Hematopoietic multipotent progenitor cell treated with erythropoietin and hydrocortisone succinate and interleukin-3 and kit ligand, for 4 days (in vitro differentiated cells): ENCODE data around the gene FAIM.
A peak's percentile ranks its signal among the peaks of the same experiment; 100 is the strongest.
"Not testable (repeated sequence)": the region's sequence is repeated elsewhere in the genome, so short reads cannot be mapped to it uniquely, and the experiment has no call there.

Experiments used
- DNase-seq: peaks from one replicate; pipeline ENCODE4 v3.0.0-alpha.2; 2015

FAIM gene

DNA sequence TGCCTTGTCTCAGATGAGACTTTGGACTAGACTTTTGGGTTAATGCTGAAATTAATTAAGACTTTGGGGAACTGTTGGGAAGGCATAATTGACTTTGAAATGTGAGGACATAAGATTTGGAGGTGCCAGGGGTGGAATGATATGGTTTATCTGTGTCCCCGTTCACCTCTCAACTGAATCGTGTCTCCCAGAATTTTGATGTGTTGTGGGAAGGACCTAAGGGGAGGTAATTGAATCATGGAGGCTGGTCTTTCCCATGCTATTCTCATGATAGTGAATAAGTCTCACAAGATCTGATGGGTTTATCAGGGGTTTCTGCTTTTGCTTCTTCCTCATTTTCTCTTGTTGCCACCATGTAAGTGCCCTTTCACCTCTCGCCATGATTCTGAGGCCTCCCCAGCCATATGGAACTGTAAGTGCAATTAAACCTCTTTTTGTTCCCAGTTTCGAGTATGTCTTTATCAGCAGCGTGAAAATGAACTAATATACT, 4.4 kb upstream of the FAIM start:
- DNase-seq = not testable (repeated sequence)

DNA sequence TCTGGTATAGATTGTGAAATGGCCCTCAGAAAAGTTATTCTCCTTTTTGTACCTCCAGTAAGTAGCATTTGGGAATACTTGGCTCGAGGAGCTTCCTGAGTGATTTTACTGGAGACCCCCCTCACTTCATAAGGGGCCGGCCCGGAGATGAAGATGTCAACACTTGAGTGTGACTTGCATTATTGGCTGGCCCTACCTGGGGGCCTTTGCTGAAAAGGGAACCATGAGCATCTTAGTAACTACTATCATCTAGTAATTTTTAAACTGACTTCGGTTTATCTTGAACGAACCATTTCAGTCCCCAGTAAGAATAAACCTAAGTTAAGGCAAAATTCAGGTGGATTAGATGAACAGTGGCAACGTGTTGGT, 1.3 kb downstream of the FAIM start:
- no peak for DNase-seq

DNA sequence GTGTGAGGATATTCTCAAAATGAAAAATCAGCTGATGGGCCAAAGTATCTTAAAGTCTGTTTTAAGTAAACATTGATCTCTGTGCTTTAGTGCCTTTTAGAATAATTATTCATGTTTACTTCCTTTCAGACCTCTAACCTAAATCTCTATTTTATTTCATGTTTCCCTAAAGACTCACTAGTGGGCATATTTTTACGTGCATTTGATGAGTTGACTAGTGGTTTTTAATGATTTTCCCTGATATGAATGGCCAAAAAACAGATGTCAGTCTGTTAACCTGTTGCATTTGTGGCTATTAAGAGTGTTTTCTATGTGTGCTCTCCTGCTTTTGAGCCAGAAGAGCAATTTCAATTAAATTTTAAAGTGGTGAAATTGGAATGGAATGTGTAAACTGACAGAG, 6.9 kb downstream of the FAIM start:
- no peak for DNase-seq

DNA sequence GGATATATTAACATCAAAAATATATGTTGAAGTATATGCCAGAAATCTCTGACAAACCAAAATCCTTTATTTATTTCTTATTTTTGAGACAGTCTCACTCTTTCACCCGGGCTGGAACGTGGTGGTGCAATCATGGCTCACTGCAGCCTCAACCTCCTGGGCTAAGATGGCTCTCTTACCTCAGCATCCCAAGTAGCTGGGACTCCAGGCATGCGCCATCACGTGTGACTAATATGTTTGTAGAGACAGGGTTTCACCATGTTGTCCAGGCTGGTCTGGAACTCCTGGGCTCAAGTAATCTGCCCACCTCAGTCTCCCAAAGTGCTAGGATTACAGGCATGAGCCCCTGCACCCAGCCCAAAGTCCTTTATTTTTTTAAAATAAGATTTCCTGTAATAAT, 11.9 kb downstream of the FAIM start:
- no peak for DNase-seq

DNA sequence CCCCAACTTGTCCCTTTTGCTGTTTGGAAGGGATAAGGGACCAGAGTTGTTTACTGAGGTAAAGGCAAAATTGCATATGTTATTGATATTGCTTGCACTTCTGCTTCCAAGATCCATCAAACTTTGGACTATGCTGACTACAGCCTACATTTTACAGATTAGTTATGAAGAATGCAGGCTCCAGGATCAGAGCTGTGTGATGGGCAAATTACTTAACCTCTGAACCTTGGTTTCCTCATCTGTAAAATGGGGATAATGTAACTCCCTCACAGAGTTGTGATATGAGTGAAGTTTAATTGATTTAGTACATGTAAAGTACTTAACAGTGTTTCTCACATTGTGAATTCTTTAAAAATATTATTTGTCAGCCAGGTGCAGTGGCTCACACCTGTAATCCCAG, 15.9 kb downstream of the FAIM start:
- no peak for DNase-seq

DNA sequence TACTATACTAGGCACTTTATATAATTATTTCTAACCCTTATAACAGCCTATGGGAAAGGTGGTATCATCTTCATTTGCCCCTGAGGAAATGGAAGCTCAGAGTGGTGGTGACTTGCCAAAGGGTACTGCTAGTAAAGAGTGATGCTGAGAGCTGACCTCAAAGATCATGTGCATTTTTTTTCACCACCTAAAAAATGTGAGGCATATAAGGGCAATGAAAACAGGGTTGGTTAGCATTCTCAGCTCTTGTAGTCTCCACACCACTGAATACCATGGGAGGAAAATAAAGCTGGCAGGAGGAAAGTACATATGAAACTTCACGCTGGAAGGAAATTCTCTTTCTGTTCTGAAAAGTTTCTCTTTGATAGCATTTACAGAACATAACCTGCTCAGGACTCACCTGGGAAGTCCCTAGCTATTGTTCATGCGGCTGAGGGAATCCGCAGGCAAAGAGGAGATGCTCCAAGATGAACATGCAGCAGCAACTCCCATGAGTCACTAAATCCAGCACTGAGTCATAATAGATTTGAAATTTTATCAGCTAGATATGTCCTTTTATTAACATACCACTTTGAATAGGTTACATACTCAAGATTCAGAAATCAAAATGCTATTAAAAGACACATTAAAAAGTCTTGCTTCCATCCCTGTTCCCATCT, 17.3 kb downstream of the FAIM start:
- DNase-seq = no peak

DNA sequence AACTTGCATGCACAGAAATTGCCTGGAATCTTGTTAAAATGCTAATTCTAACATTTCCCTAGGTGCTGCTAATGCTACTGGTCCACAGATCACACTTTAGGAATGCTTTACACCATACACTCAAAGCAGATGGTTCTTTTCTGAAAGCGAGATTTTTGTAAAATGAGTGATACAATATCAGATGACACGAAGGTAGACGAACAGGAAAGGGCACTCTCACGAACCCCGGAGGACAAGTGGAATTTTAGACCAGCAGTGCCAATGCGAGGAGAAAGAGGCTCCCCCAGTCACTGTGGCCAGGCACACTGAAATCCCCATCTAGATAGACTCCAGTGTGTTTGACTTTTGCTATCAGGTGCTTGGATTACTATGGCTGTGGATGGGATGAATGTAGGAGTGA, 21.0 kb downstream of the FAIM start:
- DNase-seq = no peak

DNA sequence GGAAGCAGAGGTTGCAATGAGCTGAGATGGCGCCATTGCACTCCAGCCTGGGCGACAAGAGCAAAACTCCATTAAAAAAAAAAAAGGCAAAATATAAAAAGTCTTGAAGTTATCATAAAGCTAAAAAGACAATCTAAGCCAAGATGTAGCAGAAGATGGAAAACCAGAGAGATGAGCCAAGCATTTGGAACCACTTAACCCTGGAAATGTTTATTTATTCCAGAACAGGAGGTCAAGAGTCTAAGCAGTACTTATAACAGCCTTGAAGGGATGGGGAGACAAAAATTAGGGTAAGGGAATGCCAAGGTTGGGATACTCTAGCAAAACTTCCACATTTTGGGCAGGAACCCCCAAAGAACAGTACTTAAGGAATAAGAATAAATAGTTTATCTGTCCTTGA, 30.1 kb downstream of the FAIM start:
- DNase-seq = no peak

DNA sequence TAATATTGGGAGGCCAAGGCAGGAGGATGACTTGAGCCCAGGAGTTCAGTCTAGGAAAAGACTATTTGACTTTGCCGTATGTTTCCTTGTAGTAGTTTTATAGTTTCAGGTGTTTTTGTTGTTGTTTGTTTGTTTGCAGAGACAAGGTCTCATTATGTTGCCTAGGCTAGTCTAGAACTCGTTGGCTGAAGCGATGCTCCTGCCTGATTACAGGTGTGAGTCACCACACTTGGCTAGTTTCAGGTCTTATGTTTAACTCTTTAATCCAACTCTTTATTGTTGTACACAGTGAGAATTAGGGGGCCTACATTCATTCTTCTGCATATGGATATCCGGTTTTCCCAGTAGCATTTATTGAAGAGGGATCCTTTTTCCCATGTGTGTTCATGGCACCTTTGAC, 32.0 kb downstream of the FAIM start:
- DNase-seq = no peak

DNA sequence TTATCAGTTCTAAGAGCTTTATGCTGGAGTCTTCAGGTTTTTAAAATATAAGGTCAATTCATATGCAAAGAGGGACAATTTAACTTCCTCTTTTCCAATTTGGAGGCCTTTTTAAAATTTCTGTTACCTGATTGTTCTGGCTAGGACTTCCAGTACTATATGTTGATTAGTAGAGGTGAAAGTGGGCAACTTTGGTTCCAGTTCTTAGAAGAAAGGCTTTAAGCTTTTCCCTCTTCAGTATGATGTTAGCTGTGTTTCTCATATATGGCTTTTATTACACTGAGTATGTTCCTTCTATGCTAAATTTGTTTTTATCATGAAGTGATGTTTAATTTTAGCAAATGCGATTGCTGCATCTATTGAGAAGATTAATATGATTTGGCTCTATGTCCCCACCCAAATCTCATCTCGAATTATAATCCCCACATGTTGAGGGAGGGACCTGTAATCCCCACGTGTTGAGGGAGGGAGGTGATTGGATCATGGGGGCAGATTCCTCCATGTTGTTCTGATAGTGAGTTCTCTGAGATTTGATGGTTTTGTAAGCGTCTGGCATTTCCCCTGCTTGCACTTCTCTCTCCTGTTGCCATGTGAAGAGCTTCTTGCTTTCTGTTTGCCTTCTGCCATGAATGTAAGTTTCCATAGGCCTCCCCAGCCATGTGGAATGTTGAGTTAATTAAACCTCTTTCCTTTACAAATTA, 33.8 kb downstream of the FAIM start:
- no peak for DNase-seq

DNA sequence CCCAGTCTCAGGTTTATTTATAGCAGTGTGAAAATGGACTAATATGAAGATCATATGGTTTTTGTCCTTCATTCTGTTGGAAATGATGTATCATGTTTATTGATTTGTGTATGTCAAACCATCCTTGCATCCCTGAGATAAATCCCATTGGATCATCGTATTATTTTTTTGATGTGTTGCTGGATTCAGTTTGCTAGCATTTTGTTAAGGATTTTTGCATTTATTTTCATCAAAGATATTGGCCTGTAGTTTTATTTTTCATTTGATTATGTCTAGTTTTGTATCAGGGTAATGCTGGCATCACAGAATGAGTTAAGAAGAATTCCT, 34.3 kb downstream of the FAIM start:
- DNase-seq = no peak

DNA sequence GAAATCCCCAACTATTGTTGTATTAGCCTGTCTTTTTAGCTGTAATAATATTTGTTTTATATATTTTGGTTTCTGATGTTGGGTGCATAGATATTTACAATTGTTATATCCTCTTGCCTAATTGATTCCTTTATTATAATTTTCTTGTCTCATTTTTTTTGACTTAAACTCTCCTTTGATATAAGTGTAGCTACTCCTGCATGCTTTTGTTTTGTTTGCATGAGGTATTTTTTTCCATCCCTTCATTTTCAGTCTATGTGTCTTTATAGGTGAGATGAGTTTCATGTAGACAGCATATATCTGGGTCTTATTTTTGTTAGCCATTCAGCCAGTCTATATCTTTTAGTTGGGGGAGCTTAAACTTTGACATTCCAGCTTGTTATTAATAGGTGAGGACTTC, 37.4 kb downstream of the FAIM start:
- no peak for DNase-seq

DNA sequence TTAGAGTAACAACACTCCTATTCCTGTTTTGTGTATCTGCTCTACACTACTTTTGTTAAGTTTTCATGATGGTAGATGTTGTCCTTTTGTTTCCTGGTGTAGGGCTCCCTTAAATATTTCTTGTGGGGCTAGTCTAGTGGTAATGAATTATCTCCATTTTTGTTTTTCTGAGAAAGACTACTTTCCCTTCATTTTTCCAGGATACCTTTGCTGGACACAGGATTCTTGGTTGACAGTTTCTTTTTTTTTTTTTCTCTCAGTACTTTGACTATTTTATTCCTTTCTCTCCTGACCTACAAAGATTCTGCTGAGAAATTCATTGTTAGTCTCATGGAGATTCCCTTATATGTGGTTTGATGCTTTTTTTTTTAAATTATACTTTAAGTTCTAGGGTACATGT, 37.9 kb downstream of the FAIM start:
- no peak for DNase-seq

DNA sequence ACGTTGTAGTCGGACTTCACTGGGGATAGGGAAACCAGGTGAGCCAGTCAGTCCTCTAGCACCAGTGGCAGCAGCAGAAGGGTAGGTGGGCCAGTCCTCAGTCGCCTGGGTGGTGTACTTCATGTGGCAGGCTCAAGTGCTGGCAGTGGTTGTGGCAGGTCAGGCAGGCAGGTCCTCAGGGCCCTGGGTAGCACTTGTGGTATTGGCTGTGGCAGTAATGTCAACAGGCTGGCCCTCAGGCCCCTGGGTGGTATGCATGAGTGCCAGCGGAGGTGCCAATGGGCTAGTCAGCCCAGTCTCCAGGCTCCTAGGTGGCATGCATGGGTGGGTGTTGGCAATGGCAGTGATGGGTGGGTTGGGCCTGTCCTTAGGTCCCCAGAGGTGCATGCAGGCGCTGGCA, 40.6 kb downstream of the FAIM start:
- DNase-seq = no peak

DNA sequence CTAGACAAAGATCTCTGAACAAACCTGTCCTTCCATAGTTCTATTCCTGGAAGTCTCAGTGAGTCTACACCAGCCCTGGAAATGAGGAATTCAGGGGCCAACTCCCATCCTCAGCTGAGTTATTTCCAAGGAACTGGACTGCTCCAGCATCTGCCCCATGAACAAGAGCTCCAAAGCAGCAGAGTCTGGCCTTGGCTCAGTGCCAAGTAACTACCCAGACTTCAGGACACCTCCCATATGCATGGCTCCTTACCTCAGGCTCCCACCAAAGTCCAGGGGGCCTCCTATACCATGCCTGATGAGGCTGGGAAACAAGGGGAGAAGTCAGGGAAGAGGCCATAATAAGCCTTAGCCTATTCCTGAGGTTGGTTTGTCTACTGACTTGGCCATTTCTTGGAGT, 45.0 kb downstream of the FAIM start:
- DNase-seq = no peak

DNA sequence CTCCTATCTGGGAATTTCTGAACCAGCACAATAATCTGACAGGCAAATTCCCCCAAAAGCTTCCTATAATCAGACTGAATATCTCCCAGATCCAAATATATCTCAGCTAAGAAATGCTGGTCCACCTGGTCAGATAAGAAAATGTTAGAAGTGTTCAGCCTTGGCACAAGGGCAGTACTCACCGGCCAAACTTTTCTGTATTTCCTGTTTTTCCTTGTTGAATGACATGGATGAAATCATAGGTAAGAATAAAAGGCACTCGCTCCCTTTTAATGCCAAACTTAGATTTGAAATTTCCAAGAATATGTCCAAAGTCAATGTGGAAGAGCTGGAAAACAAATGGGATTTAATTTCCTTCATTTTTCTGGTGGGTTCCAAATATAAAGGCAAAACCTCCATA, 48.9 kb downstream of the FAIM start:
- DNase-seq = no peak

DNA sequence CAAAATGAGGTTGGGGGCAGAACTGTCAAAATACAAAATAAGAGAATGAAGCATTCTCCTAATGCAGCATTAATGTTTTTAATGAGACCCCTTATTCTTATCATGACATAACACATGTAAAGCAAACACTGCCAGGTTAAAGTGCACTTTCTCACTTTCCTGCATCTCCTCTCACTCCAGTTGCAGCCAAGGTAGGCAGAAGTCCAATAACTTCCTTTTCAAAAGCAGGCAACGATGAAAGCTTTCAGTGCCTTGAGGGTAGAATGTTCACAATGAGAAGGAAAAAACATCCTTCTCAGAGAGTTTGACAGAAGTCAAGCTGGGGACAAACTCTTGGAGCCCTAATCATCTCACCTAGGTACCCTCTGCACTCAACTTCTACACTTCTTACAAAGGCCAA, 59.5 kb downstream of the FAIM start:
- no peak for DNase-seq

DNA sequence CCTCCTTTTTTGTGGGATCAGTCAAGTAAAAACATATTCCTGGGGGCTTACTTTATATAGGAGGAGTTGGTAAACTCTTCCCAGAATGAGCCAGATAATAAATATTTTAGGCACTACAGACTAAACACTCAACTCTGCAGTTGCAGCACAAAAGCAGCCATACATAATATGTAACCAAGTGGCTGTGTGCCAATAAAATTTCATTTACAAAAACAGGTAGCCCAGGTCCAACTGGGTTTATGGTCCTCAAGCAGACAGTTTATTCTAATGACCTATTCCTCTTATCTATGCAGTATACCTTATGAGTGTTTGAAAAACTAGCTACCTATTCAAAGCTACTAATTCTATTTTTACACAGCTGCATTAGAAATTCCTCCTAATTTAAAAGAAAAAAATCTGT, 61.8 kb downstream of the FAIM start:
- no peak for DNase-seq

DNA sequence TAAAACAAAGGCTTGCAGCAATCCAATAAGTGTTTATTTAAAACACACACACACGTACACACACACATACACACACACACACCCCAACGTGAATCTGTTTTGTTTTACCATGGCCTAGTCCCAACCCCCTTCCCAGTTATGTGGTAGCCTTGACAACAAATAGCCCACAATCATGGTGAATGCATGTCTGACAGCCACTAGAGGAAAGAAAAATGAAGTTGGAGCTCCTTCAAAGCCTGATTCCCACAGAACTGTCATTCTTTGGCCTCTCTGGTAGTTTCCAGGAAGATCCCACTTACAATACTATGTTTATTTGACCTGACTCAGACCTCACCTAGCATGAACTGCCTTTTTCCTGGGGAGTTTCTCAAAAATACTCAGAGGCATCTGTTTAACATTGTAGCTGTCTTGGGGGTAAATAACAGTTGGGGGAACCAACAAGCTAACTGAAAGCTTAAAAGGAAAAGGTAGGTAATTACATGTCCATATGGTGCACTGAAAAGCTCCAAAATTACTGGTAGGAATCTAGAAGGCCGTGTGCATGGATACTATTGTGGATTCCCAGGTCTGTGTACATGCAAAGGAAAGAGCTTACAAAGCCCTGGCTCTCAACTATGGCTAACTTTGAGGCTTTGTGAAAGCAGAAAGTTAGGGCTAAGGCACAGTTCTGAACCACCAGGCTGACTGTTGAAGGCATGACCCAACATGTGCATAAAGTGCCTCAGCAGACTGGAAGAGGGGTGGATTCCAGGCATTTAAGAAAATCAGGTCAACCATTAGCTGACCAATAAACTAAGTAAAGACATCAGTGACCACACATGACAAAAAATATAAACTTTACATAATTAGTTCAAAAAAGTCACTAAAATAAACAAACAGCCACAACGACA, 65.3 kb downstream of the FAIM start:
- DNase-seq = no peak

DNA sequence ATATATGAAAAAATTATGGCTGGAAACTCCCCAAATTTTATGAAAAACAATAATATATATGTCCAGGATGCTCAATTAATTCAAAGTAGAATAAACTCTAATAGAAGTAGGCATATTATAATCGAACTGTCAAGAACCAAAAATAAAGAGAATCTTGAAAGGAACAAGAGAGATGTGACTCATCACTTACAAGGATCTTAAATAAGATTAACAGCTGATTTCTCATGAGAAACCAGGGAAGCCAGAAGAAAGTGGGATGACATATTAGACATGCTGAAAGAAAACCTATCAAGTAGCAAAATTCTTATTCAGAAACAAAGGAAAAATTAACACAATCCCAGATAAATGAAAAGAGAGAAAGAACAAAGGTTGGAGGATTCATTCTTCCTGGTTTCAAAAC, 66.8 kb downstream of the FAIM start:
- peak; percentile 47 for DNase-seq

DNA sequence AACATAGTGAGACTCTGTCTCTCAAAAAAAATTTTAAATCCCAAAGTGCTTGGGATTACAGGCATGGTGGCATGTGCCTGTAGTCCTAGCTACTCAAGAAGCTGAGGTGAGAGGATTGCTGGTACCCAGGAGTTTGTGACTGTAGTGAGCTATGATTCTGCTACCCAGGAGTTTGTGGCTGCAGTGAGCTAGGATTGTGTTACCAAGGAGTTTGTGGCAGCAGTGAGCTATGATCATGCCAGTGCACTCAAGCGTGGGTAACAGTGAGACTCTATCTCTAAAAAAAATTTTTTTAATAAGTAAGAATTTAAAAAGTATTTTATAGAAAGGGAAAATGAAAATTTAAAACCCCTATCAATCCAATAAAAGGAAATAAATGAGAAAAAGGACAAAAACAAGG, 69.5 kb downstream of the FAIM start:
- no peak for DNase-seq

DNA sequence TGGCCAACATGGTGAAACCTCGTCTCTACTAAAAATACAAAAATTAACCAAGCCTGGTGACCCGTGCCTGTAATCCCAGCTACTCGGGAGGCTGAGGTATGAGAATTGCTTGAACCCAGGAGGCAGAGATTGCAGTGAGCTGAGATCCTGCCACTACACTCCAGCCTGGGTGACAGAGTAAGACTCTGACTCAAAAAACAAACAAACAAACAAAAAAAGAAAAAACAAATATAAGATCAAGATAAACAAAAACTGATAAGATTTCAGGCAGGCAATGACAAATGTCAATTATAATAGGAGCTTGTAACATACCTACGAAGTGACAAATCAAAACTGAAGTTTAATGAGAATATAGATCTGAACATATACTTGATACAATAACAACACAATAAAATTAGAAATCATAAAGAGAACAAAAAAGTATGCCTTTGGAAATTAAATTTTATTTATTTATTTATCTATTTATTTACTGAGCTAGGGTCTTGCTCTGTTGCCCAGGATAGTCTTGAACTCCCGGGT, 70.4 kb downstream of the FAIM start:
- DNase-seq = no peak

DNA sequence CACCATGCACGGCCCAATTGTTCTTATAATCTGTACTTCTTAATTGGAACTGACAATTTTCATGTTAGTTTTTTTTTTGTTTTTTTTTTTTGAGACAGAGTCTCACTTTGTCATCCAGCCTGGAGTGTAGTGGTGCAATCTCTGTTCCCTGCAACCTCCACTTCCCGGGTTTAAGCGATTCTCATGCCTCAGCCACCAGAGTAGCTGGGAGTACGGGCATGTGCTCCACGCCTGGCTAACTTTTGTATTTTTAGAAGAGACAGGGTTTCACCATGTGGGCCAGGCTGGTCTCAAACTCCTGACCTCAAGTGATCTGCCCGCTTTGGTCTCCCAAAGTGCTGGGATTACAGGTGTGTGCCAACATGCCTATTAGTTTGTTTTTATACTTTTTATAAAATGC, 72.4 kb downstream of the FAIM start:
- not testable (repeated sequence) for DNase-seq
